ENCODE measurements around the gene MLLT1. TPM values are rescaled to one million over a fixed set of nuclear protein-coding genes. Genes with fewer than 3 reads are reported as not detected.

Gene MLLT1
- total RNA-seq, 4 donors from 2014 or later: 16.0 to 29.0 (median 22.7) TPM

DNA sequence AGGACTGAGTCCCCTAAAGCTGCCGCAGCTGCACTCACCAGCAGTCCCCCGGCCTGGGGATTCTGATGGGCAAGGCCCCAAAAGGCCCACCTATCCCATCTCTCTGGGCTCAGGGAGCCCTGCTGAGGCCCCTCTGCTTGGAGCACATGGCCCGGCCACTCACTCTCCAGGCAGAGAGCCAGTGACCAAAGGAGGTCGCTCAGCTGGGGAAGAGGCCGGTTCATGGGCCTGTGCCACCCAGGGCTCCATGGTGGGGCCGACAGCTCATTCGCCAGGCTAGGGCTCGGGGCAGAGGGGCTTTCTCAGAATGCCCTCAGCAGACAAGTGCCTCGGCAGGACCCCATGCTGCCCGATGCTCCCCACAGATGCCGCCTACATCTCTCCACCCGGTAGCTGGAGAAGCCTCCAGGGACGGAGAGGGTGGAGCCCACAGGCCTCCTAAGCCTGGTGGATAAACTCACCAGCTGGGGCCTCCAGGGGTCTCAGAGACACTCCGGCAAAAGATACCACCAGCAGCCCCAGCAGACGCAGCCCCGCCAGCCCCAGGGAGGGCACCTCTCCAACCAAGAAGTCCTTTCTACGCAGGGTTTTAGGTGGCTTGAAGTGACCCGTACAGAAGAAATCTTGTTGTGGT, 54.4 kb downstream of the MLLT1 start:
- H3K27me3 ChIP-seq: no peaks in the 10 kb centered on the region
- TF ChIP-seq POLR2A (IDR thresholded peaks at IDR 0.05) (no peak), EP300 (IDR thresholded peaks at IDR 0.05) (no peak), POLR2AphosphoS5 (IDR thresholded peaks at IDR 0.05) (no peak)
- TF ChIP-seq, protein P1, sequence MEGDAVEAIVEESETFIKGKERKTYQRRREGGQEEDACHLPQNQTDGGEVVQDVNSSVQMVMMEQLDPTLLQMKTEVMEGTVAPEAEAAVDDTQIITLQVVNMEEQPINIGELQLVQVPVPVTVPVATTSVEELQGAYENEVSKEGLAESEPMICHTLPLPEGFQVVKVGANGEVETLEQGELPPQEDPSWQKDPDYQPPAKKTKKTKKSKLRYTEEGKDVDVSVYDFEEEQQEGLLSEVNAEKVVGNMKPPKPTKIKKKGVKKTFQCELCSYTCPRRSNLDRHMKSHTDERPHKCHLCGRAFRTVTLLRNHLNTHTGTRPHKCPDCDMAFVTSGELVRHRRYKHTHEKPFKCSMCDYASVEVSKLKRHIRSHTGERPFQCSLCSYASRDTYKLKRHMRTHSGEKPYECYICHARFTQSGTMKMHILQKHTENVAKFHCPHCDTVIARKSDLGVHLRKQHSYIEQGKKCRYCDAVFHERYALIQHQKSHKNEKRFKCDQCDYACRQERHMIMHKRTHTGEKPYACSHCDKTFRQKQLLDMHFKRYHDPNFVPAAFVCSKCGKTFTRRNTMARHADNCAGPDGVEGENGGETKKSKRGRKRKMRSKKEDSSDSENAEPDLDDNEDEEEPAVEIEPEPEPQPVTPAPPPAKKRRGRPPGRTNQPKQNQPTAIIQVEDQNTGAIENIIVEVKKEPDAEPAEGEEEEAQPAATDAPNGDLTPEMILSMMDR (IDR thresholded peaks at IDR 0.05): no peak
- H3K4me3 ChIP-seq: no peak overlapping the region
- H3K36me3 ChIP-seq: peaks cover 48% of the 10 kb centered on the region
- H3K4me1 ChIP-seq: peaks cover 52% of the 10 kb centered on the region
- WGBS: 81% methylated on average over 3 of the region's 18 CpGs
- no peaks in the 10 kb centered on the region for H3K9me3 ChIP-seq
- DNase-seq (ENCODE audit: low spot score in 2 of 2): no peak
- H3K27ac ChIP-seq: no peak overlapping the region

DNA sequence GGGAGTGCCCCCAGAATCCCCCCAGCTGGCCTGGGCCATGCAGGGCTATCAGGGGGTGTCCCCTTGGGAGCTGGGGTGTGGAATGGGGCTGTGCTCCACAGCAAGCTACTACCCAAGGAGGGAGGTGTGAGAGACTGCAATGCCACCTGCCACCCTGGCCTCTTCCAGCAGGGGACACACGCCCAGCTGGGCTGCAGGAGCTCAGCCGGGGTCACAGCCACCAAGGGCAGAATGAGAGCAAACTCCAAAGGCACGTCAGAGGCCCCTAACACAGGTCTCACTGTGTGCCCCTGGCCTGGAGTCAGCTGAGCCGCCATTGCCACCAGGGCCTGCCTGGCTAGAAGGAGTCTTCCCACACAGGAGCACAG, 55.5 kb downstream of the MLLT1 start:
- peaks cover 47% of the 10 kb centered on the region for H3K36me3 ChIP-seq
- no peaks in the 10 kb centered on the region for H3K27me3 ChIP-seq
- H3K4me1 ChIP-seq: peaks cover 55% of the 10 kb centered on the region
- DNase-seq (ENCODE audit: low spot score in 2 of 2): no peak
- no peak overlapping the region for H3K4me3 ChIP-seq
- TF ChIP-seq, protein P1 (IDR thresholded peaks at IDR 0.05): no peak
- TF ChIP-seq POLR2A (IDR thresholded peaks at IDR 0.05) (no peak), EP300 (IDR thresholded peaks at IDR 0.05) (no peak), POLR2AphosphoS5 (IDR thresholded peaks at IDR 0.05) (no peak)
- H3K9me3 ChIP-seq: no peaks in the 10 kb centered on the region
- no peak overlapping the region for H3K27ac ChIP-seq
- WGBS: no CpG with 5 or more reads among the region's 4 CpGs

DNA sequence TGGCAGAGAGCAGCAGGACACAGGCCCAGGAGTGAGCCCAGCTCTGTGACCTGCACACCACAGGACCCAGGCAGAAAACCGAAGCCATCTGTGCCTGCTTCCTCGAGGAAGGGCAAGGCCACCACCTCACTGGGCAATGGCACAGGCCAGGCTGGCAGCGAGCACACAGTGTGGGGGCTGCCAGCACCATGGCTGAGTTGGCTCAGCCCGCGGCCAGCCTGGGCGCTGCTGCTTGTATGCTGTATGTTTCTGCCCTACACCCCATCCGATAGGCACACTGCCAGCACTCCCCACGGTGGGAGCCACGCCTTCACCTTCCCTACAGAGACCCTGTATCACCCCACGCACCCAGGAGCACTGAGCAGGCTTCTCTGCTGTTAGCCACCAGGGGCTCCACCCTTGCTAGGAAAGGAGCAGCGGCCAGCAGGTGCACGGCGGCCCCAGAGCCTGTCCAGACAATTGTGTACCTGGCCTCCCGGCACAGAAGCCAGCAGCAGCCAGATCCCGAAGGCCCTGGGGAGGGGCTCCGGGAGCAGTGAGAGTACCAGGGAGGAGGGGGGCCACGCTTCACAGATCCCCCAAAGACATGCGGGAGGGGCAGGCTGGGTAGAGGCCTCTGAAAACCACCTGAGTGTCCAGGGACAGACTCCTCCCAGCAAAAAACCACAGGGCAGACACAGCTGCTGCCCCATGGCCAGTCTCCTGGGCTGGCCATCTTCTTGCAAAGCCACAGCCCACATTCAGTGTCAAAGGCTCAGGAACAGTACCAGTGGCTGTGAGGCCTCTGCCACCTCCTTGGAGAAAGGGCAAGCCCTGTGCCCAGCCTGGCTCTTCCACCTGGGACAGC, 56.1 kb downstream of the MLLT1 start:
- Histone ChIP-seq H3K27ac (no peak overlapping the region), H3K36me3 (peaks cover 47% of the 10 kb centered on the region), H3K4me1 (peaks cover 56% of the 10 kb centered on the region), H3K4me3 (no peak overlapping the region), H3K9me3 (no peaks in the 10 kb centered on the region), H3K27me3 (no peaks in the 10 kb centered on the region)
- 66% methylated on average over 12 of the region's 18 CpGs for WGBS
- TF ChIP-seq EP300 (IDR thresholded peaks at IDR 0.05) (no peak), POLR2AphosphoS5 (IDR thresholded peaks at IDR 0.05) (no peak), POLR2A (IDR thresholded peaks at IDR 0.05) (no peak)
- TF ChIP-seq, protein P1 (IDR thresholded peaks at IDR 0.05): no peak
- no peak for DNase-seq (ENCODE audit: low spot score in 2 of 2)

DNA sequence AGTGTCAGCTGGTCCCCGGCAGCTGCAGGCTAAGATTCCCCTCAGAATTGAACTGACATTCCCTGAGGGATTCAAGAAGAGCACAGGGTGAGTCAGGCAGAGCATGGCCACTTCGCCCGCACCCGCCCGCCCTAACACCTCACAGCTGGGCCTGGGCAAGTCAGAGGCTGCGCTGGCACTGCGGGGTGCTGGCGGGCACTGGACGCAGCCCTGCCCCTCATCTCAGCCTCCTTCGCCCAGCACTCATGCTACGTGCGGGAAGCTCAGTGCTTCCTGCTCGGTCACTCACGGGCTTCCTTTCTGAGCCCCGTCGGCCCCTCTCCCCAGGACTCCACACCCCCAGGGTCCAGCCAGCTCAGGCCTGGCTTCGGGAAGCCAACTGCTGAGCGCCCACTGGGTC, 56.9 kb downstream of the MLLT1 start:
- TF ChIP-seq, protein P1 (IDR thresholded peaks at IDR 0.05): no peak
- no peak for TF ChIP-seq POLR2AphosphoS5 (IDR thresholded peaks at IDR 0.05)
- TF ChIP-seq EP300 (IDR thresholded peaks at IDR 0.05): no peak
- TF ChIP-seq POLR2A (IDR thresholded peaks at IDR 0.05): no peak
- no peak overlapping the region for H3K27ac ChIP-seq
- H3K27me3 ChIP-seq: no peaks in the 10 kb centered on the region
- H3K4me3 ChIP-seq: no peak overlapping the region
- WGBS: 42% methylated on average over 16 of the region's 18 CpGs
- DNase-seq (ENCODE audit: low spot score in 2 of 2): no peak
- no peaks in the 10 kb centered on the region for H3K9me3 ChIP-seq
- peaks cover 61% of the 10 kb centered on the region for H3K4me1 ChIP-seq
- H3K36me3 ChIP-seq: peaks cover 47% of the 10 kb centered on the region

All from suprapubic skin (tissue), 4 donors.